GM19035 (cell line): ENCODE results near the gene ERFL.
A peak's percentile ranks its signal among the peaks of the same experiment; 100 is the strongest.
"Not testable (repeated sequence)": the region's sequence is repeated elsewhere in the genome, so short reads cannot be mapped to it uniquely, and the experiment has no call there.

Experiments
- ATAC-seq: cut with Tn5 transposase; IDR thresholded peaks from one replicate; pipeline ENCODE4 v1.9.1; 2021; ENCODE audit not compliant: unreplicated experiment

Gene ERFL

GRCh38 chr19:41879670-41880328 is 48.5 kb downstream of the ERFL start:
- no peak for ATAC-seq

GRCh38 chr19:41879080-41879479 is 49.2 kb downstream of the ERFL start:
- no peak for ATAC-seq

GRCh38 chr19:41877916-41878905 is 50.0 kb downstream of the ERFL start:
- no peak for ATAC-seq

GRCh38 chr19:41876847-41877832 is 51.1 kb downstream of the ERFL start, which contains the start of gene CD79A:
Gene CD79A (plus strand): TSS chr19:41877279. CDS start chr19:41877305, 26 bp downstream.
- peak; percentile 55 for ATAC-seq

- ATAC-seq = not testable (repeated sequence)
These were observed 52.3 kb downstream of the ERFL start for GRCh38 chr19:41875973-41876372.

- no peak for ATAC-seq
These were observed 55.2 kb downstream of the ERFL start for GRCh38 chr19:41872775-41873647.

GRCh38 chr19:41872384-41872774 is 55.9 kb downstream of the ERFL start:
- ATAC-seq = no peak

- ATAC-seq = peak; percentile 51
These were observed 56.5 kb downstream of the ERFL start for GRCh38 chr19:41871573-41872383.

GRCh38 chr19:41870401-41870873 is 57.8 kb downstream of the ERFL start:
- no peak for ATAC-seq

- ATAC-seq = no peak
These were observed 58.8 kb downstream of the ERFL start for GRCh38 chr19:41869374-41869955.

- ATAC-seq = no peak
These were observed 59.3 kb downstream of the ERFL start for GRCh38 chr19:41868989-41869300.

GRCh38 chr19:41868120-41868988 is 59.9 kb downstream of the ERFL start:
- ATAC-seq = no peak

GRCh38 chr19:41866284-41866683 is 62.0 kb downstream of the ERFL start:
- no peak for ATAC-seq

GRCh38 chr19:41864374-41864773 is 63.9 kb downstream of the ERFL start:
- ATAC-seq = no peak

GRCh38 chr19:41863209-41863931 is 64.9 kb downstream of the ERFL start:
- ATAC-seq = no peak

- no peak for ATAC-seq
These were observed 65.7 kb downstream of the ERFL start for GRCh38 chr19:41862445-41862986.

- no peak for ATAC-seq
These were observed 66.4 kb downstream of the ERFL start for GRCh38 chr19:41861846-41862245.
